Vagina (tissue), 2 donors: ENCODE data around the gene RAD9A. TPM values are rescaled to one million over a fixed set of nuclear protein-coding genes. Genes with fewer than 3 reads are reported as not detected.

Experiments used
- DNase-seq, 2 donors: peaks; one replicate each; pipeline ENCODE4 v3.0.0-alpha.2; 2017; ENCODE audit errors: extremely low spot score in 2 of 2
- H3K27ac ChIP-seq: fragments of 200-600 bp; sonication (generic); one replicate; pipeline ENCODE4 v1.5.1; 2019
- H3K27me3 ChIP-seq: fragments of 200-600 bp; sonication (generic); one replicate; pipeline ENCODE4 v1.5.1; 2019
- H3K36me3 ChIP-seq, 2 donors: fragments of 200-600 bp; sonication (generic); one replicate each; pipeline ENCODE4 v1.5.1; 2017 to 2019
- H3K4me1 ChIP-seq: fragments of 200-600 bp; sonication (generic); one replicate; pipeline ENCODE4 v1.5.1; 2019
- H3K4me3 ChIP-seq, 2 donors: fragments of 200-600 bp; sonication (generic); 1 replicate in 1 of 2; 2 replicates in 1 of 2; pipeline ENCODE4 v1.5.1; 2016 to 2019
- H3K9me3 ChIP-seq: fragments of 200-600 bp; sonication (generic); one replicate; pipeline ENCODE4 v1.5.1; 2019
- POLR2A ChIP-seq, 2 donors: fragments of 450-650 bp; IDR thresholded peaks; one replicate each; pipeline ENCODE4 v1.6.1; 2017; ENCODE audit warnings: antibody characterized with exemption in 2 of 2, mild to moderate bottlenecking in 2 of 2, moderate library complexity in 2 of 2
- POLR2AphosphoS5 ChIP-seq, 2 donors: sonication (generic); formaldehyde crosslinking; IDR thresholded peaks; one replicate each; pipeline ENCODE4 v1.9.0; 2017; ENCODE audit warnings: antibody characterized with exemption in 2 of 2, mild to moderate bottlenecking in 2 of 2, low read depth in 1 of 2; ENCODE audit not compliant: insufficient read depth in 1 of 2
- intact Hi-C: fragments of 100-400 bp; cut with DNase I; formaldehyde crosslinking; loops from one replicate; pipeline ENCODE4 v1.15.1; 2023
- total RNA-seq: library from RNA; depleted of rRNA; stranded (reverse); fragments of >200 nt; gene quantifications from one replicate; pipeline ENCODE4 v1.2.3, GENCODE V29; 2016
- TF ChIP-seq, protein P1 (sequence below), 3 experiments: fragments of 450-650 bp in 2 of 3; fragments of 200-600 bp in 1 of 3; sonication (generic) in 1 of 3; IDR thresholded peaks; one replicate each; pipeline ENCODE4 v1.5.1; 2017 to 2019; ENCODE audit warnings: antibody characterized with exemption in 3 of 3, mild to moderate bottlenecking in 2 of 3, moderate library complexity in 2 of 3

RAD9A gene
- total RNA-seq, 1 donor from 2014 or later: 20.6 TPM

DNA sequence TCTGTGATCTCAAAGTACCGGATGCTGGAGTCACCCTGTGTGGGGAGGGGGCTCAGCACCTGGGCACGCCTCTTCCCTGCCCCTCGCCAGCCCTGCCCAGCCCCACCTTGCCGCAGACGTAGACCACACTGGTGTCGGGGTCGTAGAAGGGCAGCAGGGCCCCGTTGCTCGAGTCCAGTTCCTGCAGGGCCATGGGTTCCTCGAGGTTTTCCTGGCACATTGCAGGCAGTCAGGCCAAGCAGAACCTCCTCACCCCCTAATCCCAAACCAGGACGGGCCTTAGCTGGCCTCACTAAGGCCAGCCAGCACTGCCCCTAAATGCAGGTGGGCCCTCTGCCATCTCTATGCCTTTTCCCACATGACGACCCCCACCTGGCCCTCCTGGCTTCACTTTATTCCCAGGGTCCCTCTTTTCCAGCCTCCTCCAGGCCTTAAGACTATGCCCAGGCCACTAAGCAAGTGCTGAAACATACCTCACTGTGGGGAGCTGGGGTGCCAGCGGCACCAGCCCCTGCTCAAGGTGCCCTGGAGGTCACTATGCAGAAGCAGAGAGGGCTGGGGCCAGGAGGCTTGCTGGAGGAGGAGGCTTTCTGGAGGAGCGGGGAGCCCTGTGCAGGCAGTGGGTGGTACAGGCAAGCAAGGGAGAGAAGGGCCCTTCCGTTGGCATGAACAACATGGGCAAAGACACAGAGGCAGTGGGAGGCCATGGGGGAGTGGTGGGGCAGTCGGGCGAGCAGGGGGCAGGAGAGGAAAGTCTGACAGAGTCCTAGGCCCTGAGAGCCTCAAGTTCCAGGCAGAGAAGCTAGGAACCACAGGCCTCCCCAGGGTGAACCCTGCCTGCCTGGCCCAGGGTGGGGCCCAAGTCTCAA is 48.7 kb downstream of the RAD9A start:
- TF ChIP-seq, protein P1, sequence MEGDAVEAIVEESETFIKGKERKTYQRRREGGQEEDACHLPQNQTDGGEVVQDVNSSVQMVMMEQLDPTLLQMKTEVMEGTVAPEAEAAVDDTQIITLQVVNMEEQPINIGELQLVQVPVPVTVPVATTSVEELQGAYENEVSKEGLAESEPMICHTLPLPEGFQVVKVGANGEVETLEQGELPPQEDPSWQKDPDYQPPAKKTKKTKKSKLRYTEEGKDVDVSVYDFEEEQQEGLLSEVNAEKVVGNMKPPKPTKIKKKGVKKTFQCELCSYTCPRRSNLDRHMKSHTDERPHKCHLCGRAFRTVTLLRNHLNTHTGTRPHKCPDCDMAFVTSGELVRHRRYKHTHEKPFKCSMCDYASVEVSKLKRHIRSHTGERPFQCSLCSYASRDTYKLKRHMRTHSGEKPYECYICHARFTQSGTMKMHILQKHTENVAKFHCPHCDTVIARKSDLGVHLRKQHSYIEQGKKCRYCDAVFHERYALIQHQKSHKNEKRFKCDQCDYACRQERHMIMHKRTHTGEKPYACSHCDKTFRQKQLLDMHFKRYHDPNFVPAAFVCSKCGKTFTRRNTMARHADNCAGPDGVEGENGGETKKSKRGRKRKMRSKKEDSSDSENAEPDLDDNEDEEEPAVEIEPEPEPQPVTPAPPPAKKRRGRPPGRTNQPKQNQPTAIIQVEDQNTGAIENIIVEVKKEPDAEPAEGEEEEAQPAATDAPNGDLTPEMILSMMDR (IDR thresholded peaks at IDR 0.05): no peak
- TF ChIP-seq POLR2A (IDR thresholded peaks at IDR 0.05) (no peak), POLR2AphosphoS5 (IDR thresholded peaks at IDR 0.05; ENCODE audit: insufficient read depth in 1 of 2, low read depth in 1 of 2) (no peak)
- Histone ChIP-seq H3K27ac (no peak overlapping the region), H3K36me3 (peaks cover 0 to 35% of the 10 kb centered on the region in 2 donors), H3K27me3 (no peaks in the 10 kb centered on the region), H3K4me3 (no peak overlapping the region), H3K9me3 (no peaks in the 10 kb centered on the region), H3K4me1 (peaks cover 58% of the 10 kb centered on the region)
- no peak for DNase-seq
- intact Hi-C loops: no loop called here

GRCh38 chr11:67441098-67441563 is 49.3 kb downstream of the RAD9A start:
- no peak for TF ChIP-seq POLR2AphosphoS5 (IDR thresholded peaks at IDR 0.05; ENCODE audit: insufficient read depth in 1 of 2, low read depth in 1 of 2)
- TF ChIP-seq POLR2A (IDR thresholded peaks at IDR 0.05): no peak
- TF ChIP-seq, protein P1 (IDR thresholded peaks at IDR 0.05): no peak
- no peaks in the 10 kb centered on the region for H3K27me3 ChIP-seq
- H3K4me3 ChIP-seq: no peak overlapping the region
- peaks cover 0 to 29% of the 10 kb centered on the region in 2 donors for H3K36me3 ChIP-seq
- no peaks in the 10 kb centered on the region for H3K9me3 ChIP-seq
- intact Hi-C loops: no loop called here
- no peak overlapping the region for H3K27ac ChIP-seq
- peaks cover 52% of the 10 kb centered on the region for H3K4me1 ChIP-seq
- no peak for DNase-seq

DNA sequence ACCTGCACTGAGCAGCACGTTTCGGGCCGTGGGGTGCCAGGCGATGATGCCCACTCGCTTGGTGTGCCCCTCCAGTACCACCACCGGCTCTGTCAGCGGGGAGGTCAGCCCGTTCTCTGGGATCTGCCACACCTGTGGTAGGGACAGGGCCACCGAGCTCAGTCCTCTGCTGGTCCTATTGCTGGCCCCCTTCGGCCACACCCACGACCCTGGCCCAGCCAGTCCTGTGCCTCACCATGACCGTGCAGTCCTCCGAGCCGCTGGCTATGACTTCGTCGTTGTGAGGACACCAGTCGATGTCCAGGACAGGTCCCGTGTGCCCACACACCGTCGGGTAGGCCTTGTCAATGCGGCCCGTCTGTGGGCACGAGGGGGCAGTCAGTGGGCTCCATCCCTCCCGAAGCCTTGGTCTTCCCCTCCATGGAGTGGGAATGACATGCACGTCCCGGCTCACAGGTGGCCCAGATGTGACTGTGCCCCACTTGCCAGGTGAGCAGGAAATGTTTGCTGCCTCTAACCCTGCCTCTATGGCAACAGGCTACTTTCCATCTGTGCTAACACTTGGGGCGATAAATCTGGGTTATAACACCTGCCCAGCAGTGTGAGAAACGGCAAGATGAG is 50.1 kb downstream of the RAD9A start:
- peaks cover 0 to 28% of the 10 kb centered on the region in 2 donors for H3K36me3 ChIP-seq
- intact Hi-C loops: no loop called here
- no peak for DNase-seq
- H3K4me3 ChIP-seq: peak overlapping the region in 1 of 2 donors; percentile 87
- H3K27ac ChIP-seq: peak overlapping the region; percentile 94
- TF ChIP-seq, protein P1 (IDR thresholded peaks at IDR 0.05): no peak
- TF ChIP-seq POLR2A (IDR thresholded peaks at IDR 0.05) (no peak), POLR2AphosphoS5 (IDR thresholded peaks at IDR 0.05; ENCODE audit: insufficient read depth in 1 of 2, low read depth in 1 of 2) (peak in 1 of 2 donors; percentile 8)
- H3K4me1 ChIP-seq: peaks cover 44% of the 10 kb centered on the region
- no peaks in the 10 kb centered on the region for H3K27me3 ChIP-seq
- H3K9me3 ChIP-seq: no peaks in the 10 kb centered on the region

DNA sequence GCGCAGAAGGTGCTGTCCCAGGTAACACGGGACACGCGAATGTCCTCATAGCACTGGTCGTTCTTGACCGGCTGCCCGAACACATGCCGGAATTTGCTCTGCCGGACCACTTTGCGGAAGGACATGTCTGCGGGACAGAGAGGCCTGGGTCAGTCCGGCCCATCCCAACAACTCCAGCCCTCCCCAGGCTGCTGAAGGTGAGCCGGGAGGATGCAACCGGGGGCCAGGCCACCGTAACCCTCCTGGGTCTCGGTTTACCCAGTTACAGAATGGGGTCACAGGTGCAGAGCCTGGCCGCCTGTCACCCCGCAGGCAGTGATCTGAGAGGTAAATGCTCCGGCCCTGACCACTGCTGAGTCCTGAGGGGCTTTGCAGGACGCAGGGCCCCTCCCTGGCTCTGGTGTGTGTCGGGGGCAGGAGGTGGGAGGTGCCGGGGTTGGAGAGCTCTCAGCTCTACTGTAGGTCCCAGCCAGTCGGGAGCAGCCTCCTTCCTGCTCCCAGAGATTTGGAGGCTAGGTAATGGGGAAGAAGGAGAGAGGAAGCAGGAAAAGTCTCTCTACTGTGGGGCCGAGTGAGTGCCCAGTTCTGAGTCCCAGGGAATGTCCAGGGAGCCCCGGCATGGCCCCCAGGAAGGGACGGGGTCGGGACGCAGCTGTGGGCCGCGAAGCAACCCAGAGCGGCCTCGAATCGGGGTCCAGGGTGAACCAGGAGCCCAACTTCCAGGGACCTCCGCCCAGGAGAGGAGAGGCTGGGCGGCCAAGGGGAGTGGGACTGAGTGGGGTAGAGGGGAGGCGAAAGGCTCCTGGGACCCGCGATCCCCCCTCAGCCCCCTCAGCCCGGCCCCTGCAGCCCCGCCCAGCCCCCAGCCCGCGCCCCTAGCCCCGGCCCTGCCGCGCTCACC is 51.0 kb downstream of the RAD9A start:
- Histone ChIP-seq H3K4me3 (peak overlapping the region; percentile 76 to 87), H3K36me3 (peaks cover 0 to 28% of the 10 kb centered on the region in 2 donors), H3K27me3 (no peaks in the 10 kb centered on the region), H3K9me3 (no peaks in the 10 kb centered on the region), H3K27ac (peak overlapping the region; percentile 94), H3K4me1 (peaks cover 44% of the 10 kb centered on the region)
- DNase-seq: no peak
- TF ChIP-seq, protein P1 (IDR thresholded peaks at IDR 0.05): no peak
- no peak for TF ChIP-seq POLR2AphosphoS5 (IDR thresholded peaks at IDR 0.05; ENCODE audit: insufficient read depth in 1 of 2, low read depth in 1 of 2)
- no peak for TF ChIP-seq POLR2A (IDR thresholded peaks at IDR 0.05)
- intact Hi-C loops: no loop called here
